ENCODE results near the gene AAMDC. TPM values are rescaled to one million over a fixed set of nuclear protein-coding genes. Genes with fewer than 3 reads are reported as not detected.
A peak's percentile ranks its signal among the peaks of the same experiment; 100 is the strongest.

Gene AAMDC
- 16.4 and 25.2 TPM in 2 replicates for total RNA-seq (ENCODE audit: low replicate concordance)

DNA sequence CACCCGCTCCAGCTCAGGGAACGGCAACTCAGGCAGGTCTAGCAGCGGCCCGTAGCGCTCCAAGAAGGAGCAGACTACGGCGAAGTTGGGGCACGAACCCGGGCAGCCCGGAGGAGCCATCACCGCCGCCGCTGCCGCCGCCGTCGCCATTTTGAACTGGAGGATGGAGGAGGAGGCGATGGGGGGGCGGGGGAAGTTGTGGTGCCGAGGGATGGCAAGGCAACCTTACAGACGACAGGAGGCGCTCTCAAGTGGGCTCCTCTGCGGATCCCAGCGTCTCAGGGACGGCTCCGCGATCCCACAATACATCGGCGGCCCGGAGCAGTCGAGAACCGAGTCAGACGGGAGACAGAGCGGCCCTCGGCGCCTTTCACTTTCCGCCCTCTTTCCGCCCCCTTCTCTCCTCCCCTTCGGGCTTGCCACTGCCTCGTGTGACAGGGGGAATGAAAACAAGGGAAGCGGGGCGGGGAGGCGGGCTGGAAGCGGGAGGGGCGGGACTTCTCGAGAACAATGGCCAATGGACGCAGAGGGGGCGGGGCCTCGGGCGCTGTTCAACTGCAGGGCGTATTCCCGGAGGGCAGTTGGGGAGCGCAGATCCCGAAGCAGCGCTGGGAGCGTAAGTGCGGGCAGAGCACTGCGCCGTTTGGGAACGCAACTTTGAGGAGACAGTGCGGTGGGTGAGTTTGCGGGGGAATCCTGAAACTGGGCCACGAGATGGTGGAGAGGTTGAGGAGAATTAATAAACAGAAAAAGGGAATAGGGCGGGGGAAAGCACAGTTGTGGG is at the start of gene AAMDC, which contains the start of gene RSF1:
AAMDC (plus strand) TSS at position 580 of the 784 bp plus-strand sequence. CDS start 21,353 bp downstream, outside the sequence.
RSF1 (minus strand) TSS at position 158 of the 784 bp plus-strand sequence; CDS start at position 150, 8 bp downstream.
- Histone ChIP-seq H3F3A (ENCODE audit: low read depth) (peaks cover 35% of the 10 kb centered on the region), H3K79me2 (ENCODE audit: low read depth) (peaks cover 62% of the 10 kb centered on the region), H4K20me1 (ENCODE audit: low read depth) (peaks cover 35% of the 10 kb centered on the region), H3K4me3 (peak within 1 kb of the TSS; percentile 100), H3K9ac (peak within 1 kb of the TSS; percentile 89), H3K36me3 (no peaks in the 10 kb centered on the region), H3K27me3 (no peaks in the 10 kb centered on the region), H3K4me2 (peak within 1 kb of the TSS; percentile 88), H3K27ac (peak within 1 kb of the TSS; percentile 95), H3K4me1 (peaks cover 22% of the 10 kb centered on the region), H2AFZ (replicated peaks) (peak within 1 kb of the TSS; percentile 94), H3K9me3 (ENCODE audit: low read depth) (no peaks in the 10 kb centered on the region)
- H3K9me3 Mint-ChIP-seq, result peaks cover 4% of the 10 kb centered on the region
- H3K36me3 Mint-ChIP-seq, result peaks cover 14% of the 10 kb centered on the region
- H3K27me3 Mint-ChIP-seq (ENCODE audit: insufficient read depth, low read depth), result peaks cover 3% of the 10 kb centered on the region
- H3K4me3 Mint-ChIP-seq, result peak within 1 kb of the TSS; percentile 96
- H3K27ac Mint-ChIP-seq, result peak within 1 kb of the TSS; percentile 94
- no peak for TF ChIP-seq EZH2 (IDR thresholded peaks at IDR 0.05)
- TF ChIP-seq, protein P1, sequence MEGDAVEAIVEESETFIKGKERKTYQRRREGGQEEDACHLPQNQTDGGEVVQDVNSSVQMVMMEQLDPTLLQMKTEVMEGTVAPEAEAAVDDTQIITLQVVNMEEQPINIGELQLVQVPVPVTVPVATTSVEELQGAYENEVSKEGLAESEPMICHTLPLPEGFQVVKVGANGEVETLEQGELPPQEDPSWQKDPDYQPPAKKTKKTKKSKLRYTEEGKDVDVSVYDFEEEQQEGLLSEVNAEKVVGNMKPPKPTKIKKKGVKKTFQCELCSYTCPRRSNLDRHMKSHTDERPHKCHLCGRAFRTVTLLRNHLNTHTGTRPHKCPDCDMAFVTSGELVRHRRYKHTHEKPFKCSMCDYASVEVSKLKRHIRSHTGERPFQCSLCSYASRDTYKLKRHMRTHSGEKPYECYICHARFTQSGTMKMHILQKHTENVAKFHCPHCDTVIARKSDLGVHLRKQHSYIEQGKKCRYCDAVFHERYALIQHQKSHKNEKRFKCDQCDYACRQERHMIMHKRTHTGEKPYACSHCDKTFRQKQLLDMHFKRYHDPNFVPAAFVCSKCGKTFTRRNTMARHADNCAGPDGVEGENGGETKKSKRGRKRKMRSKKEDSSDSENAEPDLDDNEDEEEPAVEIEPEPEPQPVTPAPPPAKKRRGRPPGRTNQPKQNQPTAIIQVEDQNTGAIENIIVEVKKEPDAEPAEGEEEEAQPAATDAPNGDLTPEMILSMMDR (IDR thresholded peaks at IDR 0.05), result peak; percentile 72
- peak; percentile 99 for DNase-seq (ENCODE audit: low spot score)
- peaks cover 14% of the 10 kb centered on the region for H3K4me1 Mint-ChIP-seq

DNA sequence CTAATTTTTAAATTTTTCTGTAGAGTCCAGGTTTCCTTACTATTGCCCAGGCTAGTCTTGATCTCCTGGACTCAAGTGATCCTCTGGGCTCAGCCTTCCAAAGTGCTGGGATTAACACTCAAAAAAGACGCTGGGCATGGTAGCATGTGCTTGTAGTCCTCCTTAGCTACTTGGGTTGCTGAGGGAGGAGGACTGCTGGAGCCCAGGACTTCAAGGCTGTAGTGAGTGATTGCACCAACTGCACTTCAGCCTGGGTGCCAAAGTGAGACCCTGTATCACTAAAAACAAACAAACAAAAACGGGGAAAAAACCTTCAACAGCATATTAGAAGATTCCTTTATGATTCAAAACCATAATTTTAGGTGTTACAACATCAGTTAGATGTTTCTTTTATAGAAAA is 45.0 kb upstream of the AAMDC start:
- Histone ChIP-seq H3K9me3 (ENCODE audit: low read depth) (no peaks in the 10 kb centered on the region), H3K79me2 (ENCODE audit: low read depth) (peaks cover 98% of the 10 kb centered on the region), H2AFZ (replicated peaks) (no peak overlapping the region), H3K27ac (no peak overlapping the region), H3K36me3 (no peaks in the 10 kb centered on the region), H3K4me1 (no peaks in the 10 kb centered on the region), H4K20me1 (ENCODE audit: low read depth) (peaks cover 97% of the 10 kb centered on the region), H3K4me2 (no peak overlapping the region), H3K27me3 (no peaks in the 10 kb centered on the region), H3K9ac (no peak overlapping the region), H3F3A (ENCODE audit: low read depth) (no peaks in the 10 kb centered on the region), H3K4me3 (no peak overlapping the region)
- H3K36me3 Mint-ChIP-seq, result peaks cover 4% of the 10 kb centered on the region
- no peaks in the 10 kb centered on the region for H3K4me1 Mint-ChIP-seq
- no peak overlapping the region for H3K27ac Mint-ChIP-seq
- DNase-seq (ENCODE audit: low spot score), result no peak
- TF ChIP-seq, protein P1 (IDR thresholded peaks at IDR 0.05), result no peak
- TF ChIP-seq EZH2 (IDR thresholded peaks at IDR 0.05) (no peak), EZH2phosphoT487 (IDR thresholded peaks at IDR 0.05) (no peak)
- H3K9me3 Mint-ChIP-seq, result no peaks in the 10 kb centered on the region
- H3K4me3 Mint-ChIP-seq, result no peak overlapping the region
- H3K27me3 Mint-ChIP-seq (ENCODE audit: insufficient read depth, low read depth), result no peaks in the 10 kb centered on the region

DNA sequence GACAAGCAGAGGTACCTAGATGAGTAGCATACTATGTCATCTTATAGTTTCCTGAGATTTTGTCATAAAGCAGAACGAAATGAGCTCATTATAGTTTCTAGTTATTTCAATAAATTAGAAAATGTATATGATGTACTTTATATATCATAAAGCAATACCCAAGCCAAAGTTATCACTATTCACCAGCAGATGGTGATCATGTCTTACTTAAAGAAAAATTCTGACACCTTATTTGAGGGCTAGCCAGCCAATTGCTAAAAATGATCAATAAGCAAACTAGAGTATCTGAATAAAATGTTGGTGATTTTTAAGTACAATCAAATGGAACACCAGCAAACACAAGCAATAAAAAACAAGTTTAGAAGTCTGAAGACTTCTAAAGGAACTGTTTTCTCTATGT is 44.5 kb upstream of the AAMDC start:
- Histone ChIP-seq H3K27ac (no peak overlapping the region), H2AFZ (replicated peaks) (no peak overlapping the region), H3K4me1 (no peaks in the 10 kb centered on the region), H3F3A (ENCODE audit: low read depth) (no peaks in the 10 kb centered on the region), H3K9ac (no peak overlapping the region), H3K9me3 (ENCODE audit: low read depth) (no peaks in the 10 kb centered on the region), H3K27me3 (no peaks in the 10 kb centered on the region), H3K79me2 (ENCODE audit: low read depth) (peaks cover 98% of the 10 kb centered on the region), H4K20me1 (ENCODE audit: low read depth) (peaks cover 97% of the 10 kb centered on the region), H3K4me2 (no peak overlapping the region), H3K4me3 (no peak overlapping the region), H3K36me3 (no peaks in the 10 kb centered on the region)
- Mint-ChIP-seq H3K4me1 (no peaks in the 10 kb centered on the region), H3K4me3 (no peak overlapping the region), H3K36me3 (peaks cover 4% of the 10 kb centered on the region), H3K27me3 (ENCODE audit: insufficient read depth, low read depth) (no peaks in the 10 kb centered on the region), H3K27ac (no peak overlapping the region), H3K9me3 (no peaks in the 10 kb centered on the region)
- DNase-seq (ENCODE audit: low spot score), result no peak
- TF ChIP-seq, protein P1 (IDR thresholded peaks at IDR 0.05), result peak; percentile 25
- TF ChIP-seq EZH2 (IDR thresholded peaks at IDR 0.05) (no peak), EZH2phosphoT487 (IDR thresholded peaks at IDR 0.05) (no peak)

All from neural progenitor cell (in vitro differentiated cells).